ENCODE measurements around the gene C20orf144. TPM values are rescaled to one million over a fixed set of nuclear protein-coding genes. Genes with fewer than 3 reads are reported as not detected.

C20orf144 gene
- total RNA-seq, 4 donors from 2014 or later, result not detected

DNA sequence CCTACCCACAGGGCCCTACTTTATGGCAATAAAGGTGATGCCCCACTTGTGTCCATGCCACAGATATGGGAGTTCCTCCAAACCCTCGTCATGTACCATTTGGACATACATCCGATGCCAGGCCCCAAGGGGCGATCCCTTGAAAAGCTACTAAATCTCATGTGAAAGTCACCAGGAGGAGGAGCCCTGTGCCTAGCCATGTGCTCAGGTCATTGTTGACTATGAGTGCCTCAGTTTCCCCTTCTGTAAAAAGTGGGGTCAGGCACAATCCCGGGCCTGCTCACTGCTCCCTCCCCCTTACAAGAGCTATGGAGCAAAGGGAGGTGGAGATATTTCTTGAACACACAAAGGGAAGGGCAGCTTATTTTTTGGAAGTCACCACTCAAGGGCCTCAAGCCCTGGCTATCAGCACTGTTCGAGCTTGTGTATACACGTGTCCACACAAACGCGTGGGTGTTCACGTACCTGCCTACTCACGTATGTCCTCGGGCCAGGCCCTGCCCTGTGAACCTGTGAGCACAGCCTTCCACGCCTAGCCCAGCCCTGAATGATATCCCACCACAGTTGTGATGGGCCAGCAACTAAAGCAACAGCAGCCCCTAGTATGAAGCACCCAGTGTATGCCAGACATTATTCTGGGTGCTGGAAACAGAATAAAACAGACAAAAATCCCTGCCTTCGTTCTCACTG is 6.5 kb downstream of the C20orf144 start:
- no peak for DNase-seq
- TF ChIP-seq POLR2A (IDR thresholded peaks at IDR 0.05) (no peak), POLR2AphosphoS5 (IDR thresholded peaks at IDR 0.05) (no peak), EP300 (IDR thresholded peaks at IDR 0.05; ENCODE audit: low read depth) (no peak)
- TF ChIP-seq, protein P1, sequence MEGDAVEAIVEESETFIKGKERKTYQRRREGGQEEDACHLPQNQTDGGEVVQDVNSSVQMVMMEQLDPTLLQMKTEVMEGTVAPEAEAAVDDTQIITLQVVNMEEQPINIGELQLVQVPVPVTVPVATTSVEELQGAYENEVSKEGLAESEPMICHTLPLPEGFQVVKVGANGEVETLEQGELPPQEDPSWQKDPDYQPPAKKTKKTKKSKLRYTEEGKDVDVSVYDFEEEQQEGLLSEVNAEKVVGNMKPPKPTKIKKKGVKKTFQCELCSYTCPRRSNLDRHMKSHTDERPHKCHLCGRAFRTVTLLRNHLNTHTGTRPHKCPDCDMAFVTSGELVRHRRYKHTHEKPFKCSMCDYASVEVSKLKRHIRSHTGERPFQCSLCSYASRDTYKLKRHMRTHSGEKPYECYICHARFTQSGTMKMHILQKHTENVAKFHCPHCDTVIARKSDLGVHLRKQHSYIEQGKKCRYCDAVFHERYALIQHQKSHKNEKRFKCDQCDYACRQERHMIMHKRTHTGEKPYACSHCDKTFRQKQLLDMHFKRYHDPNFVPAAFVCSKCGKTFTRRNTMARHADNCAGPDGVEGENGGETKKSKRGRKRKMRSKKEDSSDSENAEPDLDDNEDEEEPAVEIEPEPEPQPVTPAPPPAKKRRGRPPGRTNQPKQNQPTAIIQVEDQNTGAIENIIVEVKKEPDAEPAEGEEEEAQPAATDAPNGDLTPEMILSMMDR (IDR thresholded peaks at IDR 0.05), result no peak
- 85% methylated on average over 13 of the region's 13 CpGs; no CpG with 5 or more reads in 1 of the 2 donors for WGBS, 2 donors (ENCODE audit: low coverage in 1 of 2)
- in situ Hi-C loops (cut with MboI; ENCODE audit: low pct_ligation_motif_present in 1 of 4, low pct_unique_long_range_greater_than_20kb in 1 of 4, low sequenced_read_pairs in 3 of 4) (no loop called here), intact Hi-C loops (cut with DNase I; ENCODE audit: low total_unique reads) (no loop called here)
- no peaks in the 10 kb centered on the region for H3K9me3 ChIP-seq
- peaks cover 0 to 5% (median 0%) of the 10 kb centered on the region in 4 donors for H3K36me3 ChIP-seq
- peaks cover 20 to 48% (median 41%) of the 10 kb centered on the region in 4 donors for H3K4me1 ChIP-seq
- no peaks in the 10 kb centered on the region for H3K27me3 ChIP-seq
- H3K4me3 ChIP-seq, result no peak overlapping the region
- peak overlapping the region in 3 of 4 donors; percentile 93 to 99 (median 98) for H3K27ac ChIP-seq

DNA sequence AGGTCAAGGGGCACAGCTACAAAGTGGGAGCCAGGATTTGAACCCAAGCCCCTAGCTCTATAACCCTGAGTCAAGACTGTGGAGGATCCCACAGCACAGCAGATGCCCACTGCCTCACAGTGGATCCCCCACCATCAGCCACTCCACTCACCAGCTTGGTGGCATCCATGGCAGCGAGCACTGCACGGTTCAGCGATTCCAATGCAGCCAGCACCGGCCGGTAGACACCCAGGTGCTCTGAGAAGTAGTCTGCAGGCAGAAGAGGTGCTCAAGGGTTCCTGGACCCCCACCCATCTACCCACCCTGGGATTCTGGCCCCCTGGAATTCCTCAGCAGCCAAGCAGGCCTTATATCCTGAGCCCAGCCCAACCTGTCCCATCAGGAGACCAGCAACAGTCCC is 7.1 kb downstream of the C20orf144 start:
- no peak for TF ChIP-seq EP300 (IDR thresholded peaks at IDR 0.05; ENCODE audit: low read depth)
- TF ChIP-seq POLR2AphosphoS5 (IDR thresholded peaks at IDR 0.05), result no peak
- no peak overlapping the region for H3K27ac ChIP-seq
- H3K36me3 ChIP-seq, result peaks cover 0 to 5% (median 0%) of the 10 kb centered on the region in 4 donors
- H3K4me1 ChIP-seq, result peaks cover 21 to 47% (median 39%) of the 10 kb centered on the region in 4 donors
- in situ Hi-C loops (cut with MboI; ENCODE audit: low pct_ligation_motif_present in 1 of 4, low pct_unique_long_range_greater_than_20kb in 1 of 4, low sequenced_read_pairs in 3 of 4) (no loop called here), intact Hi-C loops (cut with DNase I; ENCODE audit: low total_unique reads) (no loop called here)
- no peak for DNase-seq
- no peaks in the 10 kb centered on the region for H3K27me3 ChIP-seq
- 90% methylated on average over 5 of the region's 5 CpGs; no CpG with 5 or more reads in 1 of the 2 donors for WGBS, 2 donors (ENCODE audit: low coverage in 1 of 2)
- H3K4me3 ChIP-seq, result no peak overlapping the region
- H3K9me3 ChIP-seq, result no peaks in the 10 kb centered on the region

DNA sequence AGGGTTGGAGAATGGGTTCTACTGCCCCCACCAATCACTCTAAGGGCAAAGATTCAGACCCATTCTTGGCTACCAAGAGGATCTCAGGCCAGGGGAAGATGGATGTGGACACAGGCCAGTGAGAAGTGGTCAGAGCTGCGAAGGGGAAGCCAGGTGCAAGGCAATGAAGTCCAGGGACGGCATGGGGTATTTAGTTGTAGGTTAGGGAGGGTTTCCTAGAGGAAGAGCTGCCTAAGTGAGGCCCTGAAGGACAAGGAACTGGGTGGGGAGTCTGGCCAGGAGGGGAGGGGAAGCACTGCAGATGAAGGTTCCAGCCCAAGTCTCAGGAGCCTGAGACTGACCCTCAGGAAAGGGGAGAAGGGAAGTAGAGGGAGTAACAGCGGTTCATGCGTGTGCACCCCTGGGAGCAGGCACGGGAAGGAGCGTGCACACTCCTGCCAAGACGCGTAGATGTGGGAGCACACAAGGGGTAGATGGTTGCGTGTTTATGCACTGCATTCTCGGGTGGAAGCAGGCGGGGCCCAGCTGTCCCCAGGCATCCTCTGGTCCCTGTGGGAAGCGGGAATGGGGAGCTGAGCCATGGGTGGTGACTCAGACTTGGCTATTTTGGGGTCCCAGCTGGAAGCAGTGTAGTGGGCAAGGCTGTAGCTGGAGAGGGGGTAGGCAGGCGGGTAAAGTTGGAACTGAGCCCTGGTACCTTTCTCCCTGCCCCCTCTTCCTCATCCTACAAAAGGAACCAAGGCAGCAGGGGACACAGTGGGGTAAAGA is 7.9 kb downstream of the C20orf144 start:
- DNase-seq, result no peak
- Histone ChIP-seq H3K27ac (no peak overlapping the region), H3K27me3 (no peaks in the 10 kb centered on the region), H3K4me1 (peaks cover 24 to 51% (median 41%) of the 10 kb centered on the region in 4 donors), H3K4me3 (no peak overlapping the region), H3K9me3 (no peaks in the 10 kb centered on the region), H3K36me3 (peaks cover 0 to 5% (median 0%) of the 10 kb centered on the region in 4 donors)
- in situ Hi-C loops (cut with MboI; ENCODE audit: low pct_ligation_motif_present in 1 of 4, low pct_unique_long_range_greater_than_20kb in 1 of 4, low sequenced_read_pairs in 3 of 4), result no loop called here
- intact Hi-C loops (cut with DNase I; ENCODE audit: low total_unique reads), result loop anchor here (5.0 kb wide), 1 partner anchor 223 kb away; no protein-coding TSS in a partner anchor
- TF ChIP-seq, protein P1 (IDR thresholded peaks at IDR 0.05), result no peak
- TF ChIP-seq POLR2A (IDR thresholded peaks at IDR 0.05), result no peak
- 85 to 98% methylated on average over 6 to 13 of the region's 13 CpGs for WGBS, 2 donors (ENCODE audit: low coverage in 1 of 2)

DNA sequence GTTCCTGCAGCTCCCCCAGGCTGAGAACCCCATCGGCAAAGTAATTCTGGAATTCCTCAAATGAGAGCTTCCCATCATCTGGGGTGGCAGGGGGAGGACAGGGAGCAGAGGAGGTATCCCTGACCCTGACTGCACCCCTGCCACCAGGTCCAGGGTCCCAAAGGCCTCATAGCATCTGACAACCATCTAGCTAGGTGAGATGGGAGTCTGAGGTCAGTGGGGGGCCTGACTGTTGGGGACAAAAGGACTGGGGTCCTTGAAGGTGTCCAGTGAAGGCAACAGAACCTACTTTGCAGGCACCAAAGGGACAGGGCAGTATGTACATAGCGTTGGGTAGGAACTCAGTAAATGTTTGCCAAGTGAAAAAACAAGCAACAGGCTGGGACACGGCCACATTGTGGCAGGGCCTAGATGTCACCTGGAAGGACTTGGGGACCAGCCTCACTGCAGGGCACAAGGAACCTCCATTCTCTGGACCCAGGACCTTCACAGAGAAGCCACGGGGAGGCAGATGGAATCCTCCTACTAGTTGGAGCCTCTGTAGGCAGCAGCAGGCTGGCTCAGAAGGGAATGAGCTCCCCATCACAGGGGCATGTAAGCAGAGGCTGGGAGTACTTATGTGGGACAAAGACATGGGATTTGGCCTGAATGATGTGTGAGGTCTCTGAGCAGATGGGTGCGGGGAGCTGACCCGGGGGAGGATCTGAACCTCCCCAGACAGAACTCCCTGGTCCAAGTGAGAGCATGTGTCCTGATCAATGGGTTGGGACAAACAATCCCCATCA is 8.8 kb downstream of the C20orf144 start:
- H3K4me1 ChIP-seq, result peaks cover 22 to 56% (median 45%) of the 10 kb centered on the region in 4 donors
- no peak overlapping the region for H3K27ac ChIP-seq
- DNase-seq, result no peak

More for the DNA sequence above, 8.8 kb downstream of the C20orf144 start:
- Histone ChIP-seq H3K9me3 (no peaks in the 10 kb centered on the region), H3K27me3 (no peaks in the 10 kb centered on the region), H3K36me3 (peaks cover 0 to 5% (median 0%) of the 10 kb centered on the region in 4 donors), H3K4me3 (no peak overlapping the region)
- no peak for TF ChIP-seq EP300 (IDR thresholded peaks at IDR 0.05; ENCODE audit: low read depth)
- TF ChIP-seq POLR2AphosphoS5 (IDR thresholded peaks at IDR 0.05), result no peak
- TF ChIP-seq, protein P1 (IDR thresholded peaks at IDR 0.05), result no peak
- no peak for TF ChIP-seq POLR2A (IDR thresholded peaks at IDR 0.05)
- 60 to 83% methylated on average over 1 to 6 of the region's 6 CpGs for WGBS, 2 donors (ENCODE audit: low coverage in 1 of 2)
- intact Hi-C loops (cut with DNase I; ENCODE audit: low total_unique reads) (loop anchor here (5.0 kb wide), 1 partner anchor 224 kb away; no protein-coding TSS in a partner anchor), in situ Hi-C loops (cut with MboI; ENCODE audit: low pct_ligation_motif_present in 1 of 4, low pct_unique_long_range_greater_than_20kb in 1 of 4, low sequenced_read_pairs in 3 of 4) (no loop called here)

All from transverse colon (tissue), 4 donors.